GM23248 (cell line): ENCODE results near the gene TEPSIN. TPM values are rescaled to one million over a fixed set of nuclear protein-coding genes. Genes with fewer than 3 reads are reported as not detected.

ENCODE experiments used
- DNase-seq: peaks from one replicate; pipeline ENCODE4 v3.0.0-alpha.2; 2015
- H2AFZ ChIP-seq: fragments of 200-600 bp; sonication (generic); 2 replicates; pipeline ENCODE4 v1.6.1; 2016; ENCODE audit warnings: antibody characterized with exemption
- H3F3A ChIP-seq: fragments of 200-600 bp; sonication (generic); 2 replicates; pipeline ENCODE4 v1.6.1; 2016; ENCODE audit warnings: mild to moderate bottlenecking, antibody characterized with exemption, mixed run types; ENCODE audit not compliant: insufficient read depth
- H3K27ac ChIP-seq: fragments of 200-600 bp; sonication (generic); 2 replicates; pipeline ENCODE4 v1.5.1; 2016; ENCODE audit warnings: mild to moderate bottlenecking
- H3K27me3 ChIP-seq: fragments of 200-600 bp; sonication (generic); replicated peaks from 2 replicates; pipeline ENCODE4 v1.6.1; 2016; ENCODE audit warnings: mild to moderate bottlenecking; ENCODE audit not compliant: insufficient read depth
- H3K36me3 ChIP-seq: fragments of 200-600 bp; sonication (generic); 2 replicates; pipeline ENCODE4 v1.6.1; 2016; ENCODE audit warnings: low read depth, mild to moderate bottlenecking
- H3K4me1 ChIP-seq: fragments of 200-600 bp; sonication (generic); 2 replicates; pipeline ENCODE4 v1.6.1; 2016; ENCODE audit warnings: mild to moderate bottlenecking; ENCODE audit not compliant: insufficient read depth
- H3K4me2 ChIP-seq: fragments of 200-600 bp; sonication (generic); one replicate; pipeline ENCODE4 v1.6.1; 2016; ENCODE audit warnings: mild to moderate bottlenecking; ENCODE audit not compliant: unreplicated experiment
- H3K4me3 ChIP-seq: fragments of 200-600 bp; sonication (generic); 2 replicates; pipeline ENCODE4 v1.5.1; 2016; ENCODE audit warnings: mild to moderate bottlenecking
- H3K79me2 ChIP-seq: fragments of 200-600 bp; sonication (generic); 2 replicates; pipeline ENCODE4 v1.6.1; 2016; ENCODE audit warnings: mild to moderate bottlenecking; ENCODE audit not compliant: insufficient read depth
- H3K9ac ChIP-seq: fragments of 200-600 bp; sonication (generic); 2 replicates; pipeline ENCODE4 v1.6.1; 2016; ENCODE audit warnings: mild to moderate bottlenecking
- H3K9me2 ChIP-seq: fragments of 200-600 bp; sonication (generic); 2 replicates; pipeline ENCODE4 v1.6.1; 2016; ENCODE audit warnings: mixed run types, mild to moderate bottlenecking, moderate library complexity; ENCODE audit not compliant: insufficient read depth
- H3K9me3 ChIP-seq: fragments of 200-600 bp; sonication (generic); one replicate; pipeline ENCODE4 v1.6.1; 2017; ENCODE audit warnings: low read depth
- H4K20me1 ChIP-seq: fragments of 200-600 bp; sonication (generic); 2 replicates; pipeline ENCODE4 v1.6.0; 2016; ENCODE audit not compliant: insufficient read depth
- EZH2 ChIP-seq: fragments of 200-600 bp; sonication (generic); IDR thresholded peaks from 2 replicates; pipeline ENCODE4 v1.6.1; 2018; ENCODE audit warnings: antibody characterized with exemption, mild to moderate bottlenecking; ENCODE audit not compliant: insufficient read depth, poor library complexity, severe bottlenecking
- EZH2phosphoT487 ChIP-seq: fragments of 200-600 bp; sonication (generic); IDR thresholded peaks from 2 replicates; pipeline ENCODE4 v1.6.1; 2018; ENCODE audit warnings: antibody characterized with exemption, moderate library complexity, mild to moderate bottlenecking, low read depth; ENCODE audit not compliant: insufficient read depth
- WGBS, 2 experiments: methylation state at CpG; one replicate each; pipeline ENCODE4 v1.1.6; 2015 to 2017; ENCODE audit warnings: low lambda C conversion rate in 2 of 2, low coverage in 1 of 2; ENCODE audit errors: missing lambda C conversion rate in 2 of 2; 5-methylcytosine and 5-hydroxymethylcytosine counted together
- in situ Hi-C: fragments of 300-500 bp; cut with MboI; formaldehyde crosslinking; loops from 2 replicates; pipeline ENCODE4 v1.15.0; 2020
- polyA plus RNA-seq: library from polyadenylated mRNA; unstranded; fragments of >200 nt; fragmentation: Nextera tagmentation; extraction: Ambion mirVana; gene quantifications from 2 replicates; pipeline ENCODE4 v1.2.1, GENCODE V29; 2016
- total RNA-seq: library from RNA; depleted of rRNA; stranded (reverse); fragments of >200 nt; shearing (Covaris generic); gene quantifications from 2 replicates; pipeline ENCODE4 v1.2.3, GENCODE V29; 2014

Gene TEPSIN
- total and polyA plus RNA-seq, 2 experiments from 2014 or later: 2.7 to 16.1 TPM

GRCh38 chr17:81244358-81245023, 5.6 kb upstream of the TEPSIN start:
- Histone ChIP-seq H3K36me3 (peaks cover 4% of the 10 kb centered on the region; the same call in 1 of the 2 replicates), H4K20me1 (no peaks in the 10 kb centered on the region), H3K27ac (no peak overlapping the region), H3F3A (no peaks in the 10 kb centered on the region), H3K79me2 (peaks cover 28% of the 10 kb centered on the region), H3K4me2 (no peak overlapping the region), H3K9me3 (no peaks in the 10 kb centered on the region), H3K4me1 (no peaks in the 10 kb centered on the region; the same call in 1 of the 2 replicates), H3K9me2 (no peaks in the 10 kb centered on the region), H2AFZ (no peak overlapping the region), H3K9ac (no peak overlapping the region), H3K4me3 (no peak overlapping the region), H3K27me3 (no peaks in the 10 kb centered on the region)
- TF ChIP-seq EZH2 (no peak), EZH2phosphoT487 (no peak)
- DNase-seq: no peak
- 71 to 75% methylated on average over 21 to 23 of the region's 24 CpGs for WGBS, 2 experiments
- in situ Hi-C loops: no loop called here

DNA sequence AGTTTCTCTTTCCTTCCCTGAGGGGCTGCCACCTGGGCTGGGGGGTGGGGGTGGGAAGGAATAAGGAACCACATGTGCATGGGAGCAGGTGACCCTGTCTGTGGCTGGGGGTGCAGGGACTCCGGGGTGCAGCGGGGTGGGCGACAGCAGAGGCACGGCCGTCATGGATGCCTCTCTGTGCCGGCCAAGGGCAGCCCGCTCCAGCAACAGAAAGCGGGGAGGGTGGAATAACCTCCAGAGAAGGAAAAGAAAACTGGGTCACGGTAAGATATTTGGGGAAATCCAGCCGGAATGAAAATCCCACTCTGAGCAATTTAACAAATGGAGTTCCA, 4.4 kb upstream of the TEPSIN start:
- no peak overlapping the region for H2AFZ ChIP-seq
- TF ChIP-seq EZH2: no peak
- no peak overlapping the region for H3K27ac ChIP-seq
- H3F3A ChIP-seq: no peaks in the 10 kb centered on the region
- WGBS, 2 experiments: 85 to 86% methylated on average over 10 of the region's 10 CpGs
- H3K9me3 ChIP-seq: no peaks in the 10 kb centered on the region
- no peak overlapping the region for H3K9ac ChIP-seq
- no peaks in the 10 kb centered on the region for H3K9me2 ChIP-seq
- H3K4me3 ChIP-seq: no peak overlapping the region
- in situ Hi-C loops: no loop called here
- peaks cover 4% of the 10 kb centered on the region; the same call in 1 of the 2 replicates for H3K36me3 ChIP-seq
- H3K79me2 ChIP-seq: peaks cover 33% of the 10 kb centered on the region
- H3K4me2 ChIP-seq: no peak overlapping the region
- no peak for DNase-seq
- no peaks in the 10 kb centered on the region for H4K20me1 ChIP-seq
- H3K27me3 ChIP-seq: no peaks in the 10 kb centered on the region
- no peaks in the 10 kb centered on the region; the same call in 1 of the 2 replicates for H3K4me1 ChIP-seq

- Histone ChIP-seq H3K9me2 (no peaks in the 10 kb centered on the region), H3K79me2 (peaks cover 39% of the 10 kb centered on the region), H3K36me3 (peaks cover 4% of the 10 kb centered on the region; the same call in 1 of the 2 replicates), H3K4me3 (no peak overlapping the region), H3K9ac (no peak overlapping the region), H3K27me3 (no peaks in the 10 kb centered on the region), H3K27ac (no peak overlapping the region), H2AFZ (no peak overlapping the region), H4K20me1 (no peaks in the 10 kb centered on the region), H3K4me1 (peaks cover 3% of the 10 kb centered on the region; the same call in 1 of the 2 replicates), H3K9me3 (no peaks in the 10 kb centered on the region), H3F3A (no peaks in the 10 kb centered on the region), H3K4me2 (no peak overlapping the region)
- no peak for TF ChIP-seq EZH2
- TF ChIP-seq EZH2phosphoT487: no peak
- no peak for DNase-seq
- in situ Hi-C loops: no loop called here
- WGBS, 2 experiments: 69 to 73% methylated on average over 26 to 33 of the region's 33 CpGs
Observed at GRCh38 chr17:81242421-81243332, 3.8 kb upstream of the TEPSIN start.

DNA sequence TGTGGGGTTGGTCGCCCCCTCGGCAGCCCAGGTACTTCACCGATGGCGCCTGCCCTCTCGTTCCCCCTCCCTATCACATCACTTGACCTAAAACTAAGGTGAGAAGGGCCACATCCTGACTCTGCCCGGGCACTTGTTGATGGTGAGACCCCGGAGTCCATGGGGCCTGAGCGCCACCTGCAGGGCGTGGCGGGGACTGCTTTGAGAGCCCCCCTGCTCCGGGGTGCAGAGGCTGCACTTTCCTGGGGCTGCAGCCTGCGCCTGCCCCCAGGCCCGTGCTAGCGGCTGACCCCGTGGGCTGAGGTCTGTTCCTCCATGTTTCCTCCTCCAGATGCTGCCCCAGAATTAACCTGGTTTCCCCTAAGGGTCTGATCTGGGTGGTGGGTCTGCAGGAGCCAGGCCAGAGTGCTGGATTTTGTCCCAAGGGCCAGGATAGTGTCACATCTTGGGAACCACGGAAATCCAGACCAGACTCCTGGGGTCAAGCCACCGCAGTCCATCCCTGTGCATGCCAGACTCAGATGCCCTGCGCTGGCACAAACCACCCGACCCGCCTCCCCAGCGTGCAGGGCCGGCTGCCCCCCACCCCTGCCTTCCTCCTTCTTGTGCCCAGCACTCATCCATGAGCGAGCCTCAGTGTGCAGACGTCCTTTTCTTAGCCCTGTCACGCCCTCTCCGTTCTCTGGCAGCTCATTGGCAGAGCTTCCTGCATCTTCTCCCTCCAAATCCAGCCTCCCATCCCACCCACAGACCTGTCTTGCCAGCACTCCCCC, 3.0 kb upstream of the TEPSIN start:
- 36% methylated on average over 18 to 21 of the region's 26 CpGs for WGBS, 2 experiments
- no peak overlapping the region for H3K4me3 ChIP-seq
- H3K27ac ChIP-seq: no peak overlapping the region
- no peak for TF ChIP-seq EZH2
- TF ChIP-seq EZH2phosphoT487: no peak
- DNase-seq: peak; percentile 57
- no peaks in the 10 kb centered on the region for H3K9me3 ChIP-seq
- no peaks in the 10 kb centered on the region for H3K9me2 ChIP-seq
- peaks cover 4% of the 10 kb centered on the region; the same call in 1 of the 2 replicates for H3K36me3 ChIP-seq
- H3K27me3 ChIP-seq: no peaks in the 10 kb centered on the region
- H2AFZ ChIP-seq: no peak overlapping the region
- in situ Hi-C loops: no loop called here
- H3K4me1 ChIP-seq: peaks cover 7% of the 10 kb centered on the region
- no peak overlapping the region for H3K4me2 ChIP-seq
- H3K9ac ChIP-seq: no peak overlapping the region
- peaks cover 48% of the 10 kb centered on the region for H3K79me2 ChIP-seq
- H4K20me1 ChIP-seq: no peaks in the 10 kb centered on the region
- no peaks in the 10 kb centered on the region for H3F3A ChIP-seq
